ENCODE data around the gene CSMD2.

Gene CSMD2

GRCh38 chr1:33466159-33466558, 698.9 kb downstream of the CSMD2 start:
- no peak for DNase-seq (ENCODE audit: low read depth in 3 of 3, low spot score in 1 of 3)

- no peak for DNase-seq (ENCODE audit: low read depth in 3 of 3, low spot score in 1 of 3)
Measured at GRCh38 chr1:33465316-33465715, 699.7 kb downstream of the CSMD2 start.

GRCh38 chr1:33464552-33464951, 700.5 kb downstream of the CSMD2 start:
- DNase-seq (ENCODE audit: low read depth in 3 of 3, low spot score in 1 of 3), result no peak
